NT2/D1 (cell line): ENCODE measurements around the gene GNAQ.

Experiments used
- DNase-seq: peaks from one replicate; pipeline ENCODE4 v3.0.0-alpha.2; 2011; ENCODE audit warnings: low read depth, low spot score
- H3K27me3 ChIP-seq: 2 replicates; pipeline ENCODE4 v1.6.0; 2011; ENCODE audit warnings: mild to moderate bottlenecking; ENCODE audit not compliant: insufficient read length, insufficient read depth
- H3K36me3 ChIP-seq: 2 replicates; pipeline ENCODE4 v1.6.1; 2011; ENCODE audit warnings: mild to moderate bottlenecking, low read length, mixed read lengths; ENCODE audit not compliant: insufficient read depth, insufficient read length
- H3K4me1 ChIP-seq: 2 replicates; pipeline ENCODE4 v1.5.1; 2011; ENCODE audit not compliant: insufficient read depth, insufficient read length
- H3K4me3 ChIP-seq: 2 replicates; pipeline ENCODE4 v1.5.1; 2011; ENCODE audit warnings: low read depth; ENCODE audit not compliant: insufficient read length
- H3K9ac ChIP-seq: 2 replicates; pipeline ENCODE4 v1.6.0; 2011; ENCODE audit warnings: low read depth; ENCODE audit not compliant: insufficient read length
- H3K9me3 ChIP-seq: 2 replicates; pipeline ENCODE4 v1.5.1; 2011; ENCODE audit warnings: mild to moderate bottlenecking, low read length; ENCODE audit not compliant: insufficient read depth
- SUZ12 ChIP-seq: IDR thresholded peaks from 2 replicates; pipeline ENCODE4 v1.6.1; 2011; ENCODE audit not compliant: insufficient read length, insufficient read depth; ENCODE audit errors: extremely low read depth
- YY1 ChIP-seq: IDR thresholded peaks from 2 replicates; pipeline ENCODE4 v1.6.1; 2011; ENCODE audit not compliant: insufficient read length, insufficient read depth
- ZNF274 ChIP-seq: IDR thresholded peaks from 2 replicates; pipeline ENCODE4 v1.6.1; 2011; ENCODE audit warnings: mild to moderate bottlenecking, low read depth, low read length

The GNAQ gene

DNA sequence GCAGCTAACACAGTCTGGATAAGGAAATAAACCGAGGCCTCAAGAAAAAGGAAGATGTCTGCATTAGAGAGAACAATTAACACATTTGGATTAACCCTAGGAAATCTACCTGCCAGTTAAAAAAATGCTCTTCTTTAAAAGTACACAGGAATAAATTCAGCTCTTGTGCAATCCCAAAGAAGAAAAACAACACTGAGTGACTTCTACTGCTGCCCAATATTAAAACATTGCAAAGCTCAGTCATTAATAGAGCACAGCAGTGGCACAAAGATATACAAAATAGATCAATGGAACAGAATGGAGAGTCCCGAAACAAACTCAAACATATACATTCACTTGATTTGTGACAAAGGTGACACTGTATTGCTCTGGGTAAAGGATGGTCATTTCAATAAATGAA, 119.7 kb downstream of the GNAQ start:
- Histone ChIP-seq H3K36me3 (no peaks in the 10 kb centered on the region), H3K4me3 (no peak overlapping the region), H3K27me3 (no peaks in the 10 kb centered on the region), H3K4me1 (no peaks in the 10 kb centered on the region), H3K9ac (no peak overlapping the region), H3K9me3 (no peaks in the 10 kb centered on the region)
- DNase-seq = no peak
- TF ChIP-seq ZNF274 = no peak
- no peak for TF ChIP-seq YY1
- TF ChIP-seq SUZ12 = no peak

GRCh38 chr9:77910194-77910621, 121.4 kb downstream of the GNAQ start:
- H3K4me1 ChIP-seq = no peaks in the 10 kb centered on the region
- no peaks in the 10 kb centered on the region for H3K9me3 ChIP-seq
- H3K27me3 ChIP-seq = no peaks in the 10 kb centered on the region
- H3K9ac ChIP-seq = no peak overlapping the region
- TF ChIP-seq YY1 (no peak), SUZ12 (no peak), ZNF274 (no peak)
- no peak for DNase-seq
- H3K36me3 ChIP-seq = no peaks in the 10 kb centered on the region
- no peak overlapping the region for H3K4me3 ChIP-seq

GRCh38 chr9:77909306-77909705, 122.3 kb downstream of the GNAQ start:
- TF ChIP-seq YY1 = no peak
- TF ChIP-seq ZNF274 = no peak
- no peak for TF ChIP-seq SUZ12
- Histone ChIP-seq H3K4me1 (no peaks in the 10 kb centered on the region), H3K36me3 (no peaks in the 10 kb centered on the region), H3K9ac (no peak overlapping the region), H3K4me3 (no peak overlapping the region), H3K27me3 (no peaks in the 10 kb centered on the region), H3K9me3 (no peaks in the 10 kb centered on the region)
- DNase-seq = no peak

GRCh38 chr9:77908293-77908692, 123.3 kb downstream of the GNAQ start:
- no peak for DNase-seq
- H3K4me3 ChIP-seq = no peak overlapping the region
- H3K9me3 ChIP-seq = no peaks in the 10 kb centered on the region
- H3K4me1 ChIP-seq = no peaks in the 10 kb centered on the region
- no peak overlapping the region for H3K9ac ChIP-seq
- H3K36me3 ChIP-seq = no peaks in the 10 kb centered on the region
- no peaks in the 10 kb centered on the region for H3K27me3 ChIP-seq
- TF ChIP-seq ZNF274 = no peak
- no peak for TF ChIP-seq SUZ12
- no peak for TF ChIP-seq YY1

DNA sequence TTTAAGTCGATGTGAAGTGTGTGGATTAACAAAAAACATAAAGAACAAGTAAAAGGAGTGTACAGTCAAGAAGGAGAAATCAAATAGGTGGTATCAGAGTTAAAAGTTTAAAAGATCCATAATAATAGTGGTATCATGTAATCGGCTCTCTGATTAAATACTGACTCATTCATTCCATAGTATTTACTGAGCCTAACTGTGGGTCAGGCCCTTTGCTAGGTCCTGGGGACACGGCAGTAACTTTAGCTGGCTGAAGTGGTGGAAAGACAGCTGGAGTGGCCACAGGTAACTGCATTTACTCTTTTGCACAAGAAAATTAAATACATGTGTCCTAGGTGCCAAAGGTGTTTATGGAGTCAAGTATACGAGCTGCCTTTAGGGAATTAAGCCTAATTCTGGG, 124.0 kb downstream of the GNAQ start:
- Histone ChIP-seq H3K4me1 (no peaks in the 10 kb centered on the region), H3K36me3 (no peaks in the 10 kb centered on the region), H3K27me3 (no peaks in the 10 kb centered on the region), H3K9me3 (no peaks in the 10 kb centered on the region), H3K4me3 (no peak overlapping the region), H3K9ac (no peak overlapping the region)
- no peak for TF ChIP-seq ZNF274
- TF ChIP-seq YY1 = no peak
- TF ChIP-seq SUZ12 = no peak
- no peak for DNase-seq

DNA sequence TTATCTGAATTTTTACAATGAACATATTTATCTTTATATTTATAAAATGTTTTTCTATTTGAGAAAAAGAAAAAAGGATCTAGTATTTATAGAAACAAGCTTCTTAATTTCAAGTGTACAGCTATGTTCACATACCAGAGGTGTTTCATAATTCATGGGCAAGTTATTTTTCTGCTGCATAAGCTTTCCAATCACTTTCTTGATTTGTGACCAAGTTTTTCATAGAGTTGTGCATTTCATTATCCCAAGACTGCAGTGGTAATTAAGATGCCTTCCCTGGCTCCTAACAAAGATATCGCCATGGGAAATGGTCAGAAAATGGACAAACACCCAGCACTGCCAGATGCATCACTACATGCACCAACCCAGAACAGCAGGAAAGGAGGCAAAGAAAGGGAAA, 124.6 kb downstream of the GNAQ start:
- H3K27me3 ChIP-seq = no peaks in the 10 kb centered on the region
- H3K4me1 ChIP-seq = no peaks in the 10 kb centered on the region

DNA sequence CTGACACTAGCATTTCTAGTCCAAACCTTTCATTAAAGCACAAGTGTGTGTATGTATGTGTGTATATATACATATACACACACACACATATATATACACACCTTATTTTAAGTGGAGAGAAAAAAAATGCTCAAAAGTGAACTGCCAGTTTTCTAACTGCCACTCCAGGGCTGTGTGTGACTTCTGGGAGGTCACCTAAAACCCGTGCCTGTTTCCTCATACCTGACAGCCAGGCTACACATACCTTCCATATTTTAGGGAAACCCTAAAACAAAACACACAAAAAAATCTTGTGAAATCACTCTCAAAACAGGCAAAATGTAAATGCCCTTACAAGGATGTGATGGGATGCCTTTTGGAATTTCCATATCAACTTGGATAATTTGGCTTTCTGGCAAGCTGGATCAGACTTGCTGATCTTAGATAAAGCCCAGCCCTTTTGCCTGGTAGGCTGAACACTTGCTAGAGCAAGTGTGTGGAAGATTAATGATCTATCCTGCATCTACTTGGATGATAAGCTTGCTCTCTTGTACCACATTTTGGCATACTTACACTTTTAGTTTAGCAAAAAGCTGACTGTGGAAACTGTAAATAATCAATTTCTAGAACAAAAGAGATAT, 127.8 kb downstream of the GNAQ start:
- DNase-seq = no peak
- no peak for TF ChIP-seq ZNF274
- no peak for TF ChIP-seq SUZ12
- TF ChIP-seq YY1 = no peak
- no peak overlapping the region for H3K9ac ChIP-seq

More for the DNA sequence above, 124.6 kb downstream of the GNAQ start:
- Histone ChIP-seq H3K4me3 (no peak overlapping the region), H3K9ac (no peak overlapping the region), H3K9me3 (no peaks in the 10 kb centered on the region), H3K36me3 (no peaks in the 10 kb centered on the region)
- DNase-seq = no peak
- TF ChIP-seq SUZ12 (no peak), YY1 (no peak), ZNF274 (no peak)

More for the DNA sequence above, 127.8 kb downstream of the GNAQ start:
- Histone ChIP-seq H3K9me3 (no peaks in the 10 kb centered on the region), H3K4me3 (no peak overlapping the region), H3K4me1 (no peaks in the 10 kb centered on the region), H3K36me3 (peaks cover 2% of the 10 kb centered on the region), H3K27me3 (no peaks in the 10 kb centered on the region)
